NCI-H345 (cell line): Measurements from ENCODE around the gene SIAH1.
"Not testable (repeated sequence)": the region's sequence is repeated elsewhere in the genome, so short reads cannot be mapped to it uniquely, and the experiment has no call there.

Experiments used
- DNase-seq: peaks from one replicate; lab custom pipeline; 2025; lab: John Stamatoyannopoulos, UW

Gene SIAH1

DNA sequence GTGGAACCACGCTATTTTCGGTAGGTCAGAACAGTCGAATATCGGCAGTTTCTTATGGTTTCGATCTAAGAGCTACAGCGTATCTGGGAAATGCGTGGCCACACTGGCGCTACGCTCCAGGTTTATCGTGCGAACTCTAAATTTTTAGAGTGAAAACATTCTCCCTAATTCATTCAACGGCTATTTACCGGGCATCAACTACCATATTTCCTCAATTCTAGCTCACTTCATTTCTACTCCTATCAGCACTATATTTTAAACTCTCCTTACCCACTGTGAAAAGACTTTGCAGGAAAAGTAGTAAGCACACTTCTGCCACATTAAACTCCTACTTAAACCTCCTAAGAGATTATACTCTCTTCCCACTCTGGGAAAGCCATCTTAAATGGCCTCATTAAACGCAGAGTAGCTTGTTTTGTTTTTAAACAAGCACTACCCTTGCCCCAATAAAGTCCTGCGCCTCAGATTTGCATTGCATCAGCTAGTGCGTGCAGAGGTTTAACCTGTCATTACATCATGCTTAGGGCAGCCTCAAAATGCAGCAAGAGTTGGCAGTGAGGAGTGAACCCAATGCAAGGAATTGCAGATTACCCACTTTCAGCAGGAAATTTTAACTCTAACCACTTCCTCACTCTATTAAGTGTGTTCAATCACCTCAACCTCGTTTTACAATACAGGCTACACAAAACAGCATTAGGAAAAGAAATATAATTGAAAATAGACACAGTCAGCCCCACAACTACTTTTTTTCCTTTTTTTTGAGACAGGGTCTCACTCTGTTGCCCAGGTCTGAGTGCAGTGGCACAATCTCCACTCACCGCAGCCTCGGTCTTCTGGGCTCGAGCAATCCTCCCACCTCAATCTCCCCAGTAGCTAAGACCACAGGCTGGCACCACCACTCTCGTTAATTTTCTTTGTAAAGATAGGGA, 18.8 kb downstream of the SIAH1 start:
- DNase-seq: peak; percentile 30

DNA sequence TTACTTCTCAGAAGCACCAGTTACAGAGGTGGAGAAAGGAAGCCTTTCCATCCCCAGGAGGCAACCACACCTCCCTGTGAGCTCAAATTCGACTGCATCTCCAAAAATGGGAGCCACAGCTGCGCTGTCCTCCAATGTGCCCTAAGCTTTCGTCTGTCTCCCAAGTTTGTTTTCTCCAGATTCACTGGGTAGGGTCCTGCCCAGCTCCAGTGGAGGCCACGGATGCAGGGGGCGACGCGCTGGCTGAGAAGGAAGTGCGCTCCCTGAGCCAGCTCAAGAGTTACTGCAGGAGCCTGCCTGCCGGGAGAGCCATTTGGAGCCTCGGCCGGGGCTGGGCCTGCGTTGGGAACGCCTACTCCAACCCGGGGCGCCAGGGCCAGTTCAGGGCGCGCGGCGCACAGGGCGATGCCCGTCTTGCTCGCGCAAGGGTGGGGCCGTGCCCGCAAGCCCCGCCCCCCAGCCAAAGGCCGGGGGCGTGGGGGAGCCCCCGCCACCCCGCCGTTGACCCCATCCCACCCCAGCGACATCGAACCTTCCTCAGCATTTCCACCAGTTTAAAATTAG, 19.5 kb downstream of the SIAH1 start:
- peak; percentile 53 for DNase-seq

DNA sequence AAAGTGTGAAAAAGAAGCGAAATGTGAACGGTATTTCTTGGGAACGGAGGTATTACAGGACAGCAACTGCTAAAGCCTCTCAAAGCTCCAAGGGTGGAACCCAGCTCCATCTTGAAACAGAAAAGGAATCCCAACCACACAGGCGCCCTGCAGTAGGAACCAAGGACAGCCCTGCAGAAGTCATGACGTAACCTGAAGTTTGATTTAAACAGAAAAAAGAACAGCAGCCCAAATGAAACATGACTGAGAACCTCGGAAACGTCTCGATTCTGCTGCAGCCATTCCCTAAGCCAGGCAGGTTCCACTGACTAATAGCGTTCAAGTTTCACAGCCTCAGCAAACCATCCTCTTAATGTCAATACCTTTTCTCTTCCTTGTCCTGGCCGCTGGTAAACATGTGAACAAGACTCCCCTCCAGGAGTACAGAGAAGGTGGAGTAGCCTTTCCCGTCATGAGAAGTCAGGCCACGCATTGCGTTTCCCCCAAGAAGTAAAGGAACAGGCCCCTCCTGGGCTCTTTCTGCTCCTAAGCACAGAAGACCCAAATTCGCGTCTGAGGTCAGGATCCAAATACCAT, 20.1 kb downstream of the SIAH1 start:
- DNase-seq: no peak

DNA sequence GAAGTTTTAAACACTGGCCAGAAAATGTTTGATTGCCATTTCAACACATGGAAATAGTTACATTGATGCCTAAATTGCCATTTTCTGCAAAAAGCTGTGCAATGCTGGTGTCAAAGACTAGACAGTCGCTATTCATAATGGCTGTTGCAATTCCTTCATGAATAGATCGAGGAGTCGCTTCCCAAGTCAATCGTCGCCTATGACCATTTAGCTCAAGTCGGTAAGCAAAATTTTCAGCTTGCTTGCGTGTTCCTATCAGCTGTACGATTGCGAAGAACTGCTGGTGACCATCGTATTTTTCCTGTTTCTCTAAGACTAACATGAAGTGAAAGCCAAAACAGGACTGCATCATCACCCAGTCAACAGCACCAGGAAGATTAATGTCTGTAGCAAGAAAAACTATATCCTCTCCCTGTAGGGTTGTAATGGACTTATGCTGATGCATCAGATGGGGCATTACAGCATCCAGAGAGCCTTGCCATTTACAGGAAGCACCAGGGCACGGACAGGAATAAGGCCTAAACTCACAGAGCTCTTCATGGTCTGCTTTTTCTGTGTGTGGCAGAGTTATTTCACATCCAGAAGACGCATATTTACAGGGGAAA, 23.6 kb downstream of the SIAH1 start:
- no peak for DNase-seq

DNA sequence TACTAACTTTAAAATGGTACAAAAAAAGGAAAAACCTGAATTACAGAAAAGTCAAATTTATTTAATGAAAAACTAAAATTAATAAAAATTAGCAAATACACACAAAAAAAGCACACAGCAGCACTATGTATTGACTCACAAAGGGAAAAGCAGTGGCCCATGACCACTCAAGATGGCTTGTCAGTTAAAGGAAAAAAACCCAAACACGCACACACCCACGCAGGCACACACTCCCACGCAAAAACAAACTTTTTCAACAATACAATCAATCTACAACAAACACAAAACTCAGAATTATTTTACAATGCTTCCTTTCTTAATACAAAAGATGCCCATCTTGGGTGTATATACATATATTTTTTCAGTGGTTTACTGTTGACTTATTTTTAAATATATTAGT, 24.2 kb downstream of the SIAH1 start:
- DNase-seq: no peak

DNA sequence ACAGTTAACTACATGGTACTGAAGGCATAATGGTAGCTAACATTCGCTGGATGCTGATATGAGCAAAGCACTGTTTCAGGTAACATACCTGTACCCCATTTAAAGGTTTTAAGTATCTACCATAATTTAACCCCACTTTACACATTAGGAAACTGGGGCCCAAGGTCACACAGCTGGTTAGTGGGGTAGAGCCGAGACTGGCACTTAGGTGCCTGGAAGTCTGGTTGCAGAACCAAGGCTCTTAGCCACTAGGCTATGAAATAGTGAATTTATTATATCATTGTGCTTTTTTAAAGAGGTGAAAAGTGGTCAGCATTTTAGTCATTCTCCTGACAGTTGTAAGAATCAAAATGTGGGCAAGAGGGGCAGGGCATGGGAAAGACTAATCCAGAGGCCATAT, 25.2 kb downstream of the SIAH1 start:
- no peak for DNase-seq

DNA sequence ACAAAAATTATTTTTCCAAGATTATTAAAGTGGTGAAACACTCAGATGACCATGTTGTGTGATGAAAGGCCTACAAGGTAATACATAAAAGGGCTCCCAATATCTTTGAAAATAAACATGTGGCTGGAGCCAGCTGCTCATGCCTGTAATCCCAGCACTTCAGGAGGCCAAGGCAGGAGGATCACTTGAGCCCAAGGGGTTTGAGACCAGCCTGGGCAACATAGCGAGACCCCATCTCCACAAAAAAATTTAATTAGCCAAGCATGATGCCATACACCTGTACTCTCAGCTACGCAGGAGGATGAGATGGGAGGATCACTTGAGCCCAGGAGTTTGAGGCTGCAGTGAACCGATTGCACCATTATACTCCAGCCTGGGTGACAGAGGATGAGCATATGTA, 26.8 kb downstream of the SIAH1 start:
- no peak for DNase-seq

DNA sequence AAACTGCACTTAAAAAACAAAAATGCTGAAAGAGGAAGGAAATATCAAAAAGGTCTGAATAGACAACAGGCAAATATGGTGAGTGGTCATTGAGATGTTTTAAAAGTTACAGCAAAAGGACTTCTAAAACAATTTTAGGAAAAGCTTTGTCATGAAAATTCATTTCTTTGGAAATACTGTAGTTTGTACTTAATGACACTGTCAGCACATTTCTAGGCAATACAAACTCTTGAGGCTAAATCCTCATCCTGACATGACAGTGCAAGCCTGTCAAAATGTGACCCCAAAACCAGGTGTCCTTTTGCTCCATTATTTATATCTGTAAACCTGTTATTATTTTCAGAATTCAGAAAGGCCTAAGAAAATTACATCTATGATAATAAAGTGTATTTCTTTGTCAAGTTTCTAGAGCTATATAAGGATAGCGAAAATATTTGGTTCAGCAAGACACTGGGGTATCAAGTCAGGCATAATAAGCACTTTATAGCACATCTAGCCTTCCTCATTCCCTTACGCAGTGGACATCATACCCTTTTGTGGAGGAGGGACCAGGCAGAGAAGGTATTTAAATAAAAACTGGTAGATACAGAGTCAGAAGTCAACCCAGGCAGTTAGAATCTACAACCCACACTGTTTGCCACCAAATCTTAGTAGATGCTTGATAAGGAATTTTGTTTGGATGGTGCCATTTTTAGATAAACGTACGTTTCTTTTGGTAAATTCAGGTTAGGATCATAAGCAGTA, 28.4 kb downstream of the SIAH1 start:
- no peak for DNase-seq

DNA sequence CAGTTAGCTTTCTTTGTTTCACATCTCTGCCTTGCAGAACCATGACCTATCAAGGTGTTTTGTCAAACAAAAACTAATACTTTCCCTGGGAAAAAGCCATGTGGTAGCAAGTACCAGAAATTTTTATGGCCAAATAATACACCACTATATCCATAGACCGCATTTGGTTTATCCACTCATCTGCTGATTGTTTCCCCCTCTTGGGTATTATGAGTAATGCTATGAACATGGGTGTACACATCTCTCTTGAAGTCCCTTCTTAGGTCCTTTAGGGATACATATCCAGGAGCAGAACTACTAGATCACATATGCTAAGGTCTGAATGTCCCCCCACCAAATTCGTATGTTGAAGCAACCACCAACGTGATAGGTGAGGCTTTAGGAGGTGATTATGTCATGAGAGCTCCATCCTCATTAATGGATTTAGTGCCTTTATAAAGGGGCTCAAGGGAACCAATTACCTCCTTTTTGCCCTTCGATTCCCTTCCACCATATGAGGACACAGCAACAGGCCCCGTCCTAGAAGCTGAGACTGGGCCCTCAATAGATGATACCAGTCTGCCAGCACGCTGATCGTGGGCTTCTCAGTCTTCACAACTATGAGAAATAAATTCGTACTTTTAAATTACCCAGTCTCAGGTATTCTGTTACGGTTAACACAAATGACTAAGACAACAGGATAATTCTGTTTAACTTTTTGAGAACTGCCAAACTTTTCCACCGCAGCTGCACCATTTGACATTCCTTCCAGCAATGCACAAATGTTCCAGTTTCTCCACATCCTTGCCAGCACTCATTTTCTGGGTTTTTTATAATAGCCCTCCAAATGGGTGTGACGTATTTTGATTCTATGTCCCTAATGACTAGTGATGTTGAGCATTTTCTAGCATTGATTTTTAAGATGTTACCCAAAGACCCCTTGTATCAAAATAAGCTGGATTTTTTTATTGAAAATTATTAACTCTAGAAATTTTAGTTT, 30.0 kb downstream of the SIAH1 start:
- DNase-seq: no peak

DNA sequence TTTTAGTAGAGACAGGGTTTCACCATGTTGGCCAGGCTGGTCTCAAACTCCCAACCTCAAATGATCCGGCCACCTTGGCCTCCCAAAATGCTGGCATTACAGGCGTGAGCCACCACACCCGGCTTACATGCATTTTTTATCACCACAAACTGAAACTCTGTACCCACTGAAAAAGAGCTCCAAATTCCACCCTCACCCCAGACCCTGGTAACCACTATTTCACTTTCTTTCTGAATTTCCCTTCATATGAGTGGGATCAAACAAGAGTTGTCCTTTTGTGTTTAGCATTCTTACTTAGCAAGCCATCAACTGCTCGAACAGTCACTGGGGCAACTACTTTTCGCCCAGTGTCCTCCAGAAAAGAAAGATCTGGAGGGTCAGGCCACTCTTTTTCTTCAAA, 30.8 kb downstream of the SIAH1 start:
- not testable (repeated sequence) for DNase-seq

DNA sequence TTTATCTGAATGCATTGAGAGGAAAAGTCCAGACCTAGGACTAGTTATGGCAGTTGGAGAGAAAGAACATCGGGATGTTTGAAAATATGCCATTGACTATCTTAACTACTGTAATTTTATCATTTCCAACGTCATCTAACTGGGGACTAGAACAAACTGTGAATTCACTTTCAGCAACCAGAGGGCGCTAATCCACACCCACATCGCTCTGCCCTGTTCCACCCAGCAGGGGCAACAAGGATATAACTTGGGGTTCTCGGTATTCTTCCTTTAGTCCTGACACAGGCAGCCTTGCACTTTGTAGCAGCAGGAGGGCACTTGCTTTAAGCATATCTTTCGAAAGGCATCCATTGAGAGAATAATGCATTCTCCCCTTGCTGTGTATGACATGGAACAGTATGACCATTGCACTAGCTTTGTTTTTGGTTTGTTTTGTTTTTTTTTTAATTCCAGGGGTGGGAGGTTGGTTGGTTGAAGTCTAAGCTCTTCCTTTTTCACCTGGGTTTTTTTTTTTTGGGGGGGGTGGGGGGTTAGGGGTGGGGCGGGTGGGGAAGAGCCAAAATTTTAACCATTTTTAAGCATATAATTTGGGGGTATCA, 31.5 kb downstream of the SIAH1 start:
- DNase-seq: peak; percentile 23

DNA sequence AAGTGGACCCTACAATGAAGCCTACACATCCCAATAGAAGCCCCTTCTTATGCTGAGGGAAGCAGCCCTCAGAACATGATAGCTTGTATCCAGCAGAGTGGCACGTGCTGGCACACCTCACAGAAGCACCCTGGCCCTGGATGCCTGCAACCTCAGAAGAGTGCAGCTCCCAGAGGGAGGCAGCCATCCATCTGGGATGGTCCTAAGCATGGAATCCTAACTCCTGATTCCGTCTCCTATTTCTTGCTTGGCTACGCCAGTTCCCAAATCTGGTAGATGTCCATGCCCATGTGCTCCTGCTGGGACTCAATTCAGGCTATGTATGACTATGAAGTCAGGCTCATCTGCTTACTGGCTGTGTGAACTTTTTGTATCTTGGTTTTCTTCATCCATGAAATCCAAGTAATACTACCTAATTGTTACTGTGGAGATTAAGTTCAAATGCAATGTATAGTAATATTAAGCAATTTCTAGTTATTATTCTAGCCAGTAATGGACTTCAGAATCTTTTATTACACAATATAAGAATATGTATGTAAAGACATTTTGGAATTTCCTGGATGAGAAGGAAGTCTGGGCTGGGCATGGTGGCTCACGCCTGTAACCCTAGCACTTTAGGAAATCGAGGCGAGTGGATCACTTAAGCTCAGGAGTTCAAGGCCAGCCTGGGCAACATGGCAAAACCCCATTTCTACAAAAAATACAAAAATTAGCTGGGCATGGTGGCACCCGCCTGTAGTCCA, 32.4 kb downstream of the SIAH1 start:
- no peak for DNase-seq

DNA sequence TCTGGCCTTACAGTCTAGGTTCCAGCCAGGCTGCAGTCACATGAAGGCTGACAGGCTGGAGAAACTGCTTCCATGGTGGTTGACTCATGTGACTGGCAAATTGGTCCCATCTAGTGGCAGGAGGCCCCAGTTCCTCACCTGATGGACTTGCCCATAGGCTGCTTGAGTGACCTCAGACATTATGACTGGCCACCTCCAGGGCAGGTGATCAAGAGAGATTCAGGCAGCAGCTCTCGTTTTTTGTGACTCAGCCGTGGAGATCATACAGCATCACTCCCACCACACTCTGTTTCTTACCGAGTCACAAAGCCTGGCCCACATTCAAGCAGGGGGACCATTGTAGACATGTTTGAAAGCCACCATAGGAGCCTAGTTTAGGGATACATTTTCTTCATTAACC, 34.5 kb downstream of the SIAH1 start:
- no peak for DNase-seq

DNA sequence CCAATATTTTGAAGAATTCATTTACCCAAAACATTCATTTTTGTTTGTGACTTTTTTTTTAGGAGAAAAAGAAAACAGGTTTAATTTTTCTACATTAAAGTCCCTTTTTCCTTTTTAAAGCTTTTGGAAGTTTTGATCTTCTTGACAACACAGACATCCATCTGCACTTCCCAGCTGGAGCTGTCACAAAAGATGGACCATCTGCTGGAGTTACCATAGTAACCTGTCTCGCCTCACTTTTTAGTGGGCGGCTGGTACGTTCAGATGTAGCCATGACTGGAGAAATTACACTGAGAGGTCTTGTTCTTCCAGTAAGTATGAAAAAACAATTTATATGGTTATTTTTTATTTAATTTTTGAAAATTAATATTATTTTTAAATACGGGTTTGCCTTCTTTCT, 37.2 kb downstream of the SIAH1 start:
- DNase-seq: no peak

DNA sequence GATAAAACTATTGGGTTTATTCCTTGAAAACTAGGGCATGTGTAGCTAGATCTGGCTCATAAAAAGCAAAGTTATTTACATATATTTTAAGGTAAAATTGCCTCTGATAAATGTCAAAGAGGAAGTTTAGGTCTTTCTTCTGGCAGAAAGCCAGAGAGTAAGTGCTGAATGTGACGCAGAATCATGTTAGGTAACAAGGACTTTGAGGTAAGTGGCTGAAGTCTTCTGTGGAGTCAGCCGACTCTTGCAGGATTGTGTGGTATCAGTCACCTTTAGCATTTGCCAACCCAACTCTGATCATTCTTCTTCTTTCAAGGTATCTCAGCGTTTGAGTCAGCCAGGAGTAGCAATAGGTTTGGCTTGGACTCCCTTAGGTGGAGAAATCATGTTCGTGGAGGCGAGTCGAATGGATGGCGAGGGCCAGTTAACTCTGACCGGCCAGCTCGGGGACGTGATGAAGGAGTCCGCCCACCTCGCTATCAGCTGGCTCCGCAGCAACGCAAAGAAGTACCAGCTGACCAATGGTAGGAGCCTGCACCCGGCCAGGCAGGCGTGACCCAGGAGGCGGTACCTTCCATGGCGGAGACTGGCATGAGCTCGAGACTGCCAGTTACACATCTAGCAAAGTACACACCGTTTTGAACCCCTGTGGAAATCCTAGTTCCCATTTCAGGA, 37.9 kb downstream of the SIAH1 start:
- DNase-seq: no peak

DNA sequence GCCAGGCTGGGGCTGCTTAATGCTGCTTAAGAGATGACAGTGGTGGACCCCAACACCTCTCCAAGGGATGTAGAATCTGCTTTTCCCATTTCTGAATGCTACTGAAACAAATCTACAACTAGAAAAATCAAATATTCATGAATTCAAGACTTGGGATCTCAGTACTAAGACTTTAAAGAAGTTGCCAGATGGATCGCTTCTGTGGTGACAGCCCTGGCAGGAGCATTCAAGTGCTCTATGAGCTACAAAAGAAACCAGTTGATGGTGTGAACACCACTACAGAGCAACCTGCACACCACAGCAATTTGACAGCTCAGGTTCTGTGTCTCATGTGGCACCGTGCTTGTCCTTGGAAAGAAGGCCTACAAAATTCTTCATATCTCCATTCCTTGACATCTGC, 42.6 kb downstream of the SIAH1 start:
- no peak for DNase-seq

DNA sequence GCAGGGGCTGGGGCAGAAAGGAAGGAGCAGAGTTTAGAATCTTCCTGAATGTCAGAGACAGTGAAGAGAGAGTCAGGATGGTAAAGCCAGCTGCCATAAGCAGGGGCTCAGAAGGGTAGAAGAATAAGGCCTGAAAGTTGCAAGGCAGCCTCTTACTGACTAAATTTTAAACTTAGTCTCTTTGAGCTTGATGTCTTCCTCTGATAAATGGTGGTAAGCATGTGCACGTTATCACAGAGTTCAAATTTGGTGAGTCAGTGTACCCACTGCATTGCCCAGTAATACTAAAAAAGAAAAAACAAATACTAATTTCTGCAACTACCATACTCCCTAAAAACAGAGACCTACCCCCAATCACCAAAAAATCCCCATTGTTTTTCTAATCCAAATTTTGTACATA, 45.2 kb downstream of the SIAH1 start:
- DNase-seq: no peak

DNA sequence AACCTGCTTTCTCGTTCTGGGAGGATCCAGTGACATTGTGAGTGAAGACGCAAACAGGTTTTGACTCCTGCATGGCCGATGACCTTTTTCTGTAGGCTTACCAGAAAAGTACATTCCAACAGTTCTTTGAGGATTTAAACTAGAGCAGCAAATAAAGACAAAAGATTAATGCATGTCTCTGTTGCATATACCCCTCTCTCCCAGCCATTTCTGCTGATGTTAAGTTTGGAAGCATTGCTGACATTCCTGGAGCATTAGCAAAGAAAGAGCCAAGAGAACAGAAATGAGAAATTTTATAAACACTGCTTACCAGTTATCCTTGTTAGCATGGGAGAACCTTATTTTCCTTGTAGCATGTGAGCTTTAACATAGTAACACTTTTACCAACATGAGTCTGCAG, 49.3 kb downstream of the SIAH1 start:
- DNase-seq: no peak

DNA sequence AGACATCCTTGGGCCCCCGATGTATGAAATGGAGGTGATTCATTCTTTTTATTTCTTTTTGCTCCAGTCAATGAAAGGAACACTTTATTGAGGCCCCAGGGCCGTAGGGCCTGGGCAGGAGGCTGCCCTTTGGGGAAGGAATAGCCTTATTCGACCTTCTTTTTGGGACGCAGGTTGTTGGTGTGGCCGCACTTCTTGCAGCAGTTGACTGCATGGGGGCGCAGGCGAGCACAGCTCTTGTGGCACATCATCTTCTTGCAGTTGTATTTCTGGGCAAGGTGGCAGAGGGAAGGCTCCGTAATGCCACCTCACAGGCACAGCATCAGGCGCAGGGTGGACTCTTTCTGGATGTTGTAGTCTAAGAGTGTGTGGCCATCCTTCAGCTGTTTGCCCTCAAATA, 50.9 kb downstream of the SIAH1 start:
- DNase-seq: no peak
